Endothelial cell of hepatic sinusoid (primary cell): ENCODE measurements around the gene C20orf96.
"Not testable (repeated sequence)": the region's sequence is repeated elsewhere in the genome, so short reads cannot be mapped to it uniquely, and the experiment has no call there.

Experiments
- in situ Hi-C: cut with HindIII; loops from 2 replicates; pipeline ENCODE4 v1.10.0; 2017; ENCODE audit warnings: low sequenced_read_pairs

C20orf96 gene

GRCh38 chr20:286508-286907, 4.0 kb downstream of the C20orf96 start:
- in situ Hi-C loops: no loop called here

GRCh38 chr20:284172-284571, 6.4 kb downstream of the C20orf96 start:
- in situ Hi-C loops: no loop called here

DNA sequence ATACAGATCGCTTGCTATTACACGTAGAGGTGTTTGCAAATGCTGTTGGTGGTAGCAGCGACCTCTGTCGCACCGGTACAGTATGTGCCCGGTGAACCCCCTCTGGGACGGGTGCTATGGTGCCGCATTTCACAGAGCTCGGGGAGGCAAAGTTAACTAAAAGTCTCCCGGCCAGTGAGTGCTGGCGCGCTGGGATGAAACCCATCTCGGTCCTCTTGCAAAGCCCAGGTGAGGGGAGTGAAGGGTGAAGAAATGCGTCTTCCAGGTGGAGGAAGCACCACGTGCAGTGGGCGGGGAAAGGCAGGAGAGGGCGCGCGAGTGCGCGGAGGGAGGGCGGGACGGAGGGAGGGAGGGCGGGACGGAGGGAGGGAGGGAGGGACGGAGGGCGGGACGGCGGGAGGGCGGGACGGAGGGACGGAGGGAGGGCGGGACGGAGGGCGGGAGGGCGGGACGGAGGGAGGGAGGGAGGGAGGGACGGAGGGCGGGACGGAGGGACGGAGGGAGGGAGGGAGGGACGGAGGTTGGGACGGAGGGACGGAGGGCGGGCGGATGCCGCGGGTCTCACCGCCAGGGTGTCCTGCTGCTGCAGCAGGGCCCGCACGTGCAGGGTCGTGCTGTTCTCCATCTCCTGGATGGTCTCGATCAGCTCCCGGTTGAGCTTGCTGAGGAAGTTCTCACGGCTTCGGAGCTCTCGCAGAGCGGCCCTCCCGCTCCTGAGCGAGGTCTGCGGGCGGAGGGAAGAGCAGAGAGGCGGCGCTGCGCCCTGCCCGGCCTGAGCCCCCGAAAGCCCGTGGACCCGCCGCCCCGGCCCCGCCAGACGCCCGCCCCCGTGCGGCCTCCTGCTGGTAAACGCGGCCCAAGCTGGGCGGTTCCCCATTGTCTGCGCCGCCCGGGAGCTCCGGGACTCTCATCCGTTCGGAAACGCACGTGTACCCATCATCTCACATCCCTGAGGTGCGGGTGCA, 11.7 kb downstream of the C20orf96 start:
- in situ Hi-C loops: no loop called here

- in situ Hi-C loops: no loop called here
Measured at GRCh38 chr20:278181-278580, 12.4 kb downstream of the C20orf96 start.

GRCh38 chr20:277496-277781, 13.1 kb downstream of the C20orf96 start:
- in situ Hi-C loops: no loop called here

DNA sequence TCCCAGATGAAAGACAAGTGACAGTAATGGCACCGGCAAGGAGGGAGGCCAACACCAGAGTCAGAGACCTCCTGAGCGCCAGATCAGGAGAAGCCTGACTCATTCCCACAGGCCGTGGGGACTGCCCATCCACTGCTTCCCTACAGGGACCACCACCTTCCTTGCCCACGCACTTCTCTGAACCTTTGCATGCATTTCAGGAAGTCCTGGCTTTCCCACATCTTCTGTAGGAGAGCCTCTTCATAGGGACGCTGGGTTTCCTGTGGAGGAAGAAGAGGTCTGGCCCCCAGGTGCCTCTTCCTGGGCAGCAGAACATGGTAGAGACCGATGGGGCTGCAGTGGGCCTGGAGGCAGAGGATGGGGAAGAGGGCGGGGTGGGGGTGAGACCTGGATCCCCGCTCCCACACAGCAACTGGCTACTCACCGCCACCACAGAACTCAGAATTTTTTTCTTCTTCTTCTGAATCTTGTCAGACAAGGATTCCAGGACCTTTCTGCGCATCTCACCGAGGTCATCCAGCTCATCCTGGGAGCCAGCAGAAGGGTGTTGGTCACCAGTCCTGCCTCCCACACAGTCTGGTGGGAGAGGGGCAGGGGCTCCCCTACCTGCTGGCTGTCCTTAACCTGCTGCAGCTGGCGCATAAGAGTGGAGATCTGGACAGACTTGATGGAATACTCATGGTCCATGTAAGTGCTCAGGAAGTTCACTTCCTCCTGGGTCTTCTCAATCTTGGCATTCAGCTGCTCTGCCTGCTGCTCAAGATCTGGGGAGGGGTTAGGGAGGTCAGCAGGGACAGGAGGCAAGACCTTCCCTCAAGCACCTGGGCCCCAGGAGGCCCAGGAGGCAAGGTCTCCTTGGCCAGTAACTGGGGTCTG, 13.7 kb downstream of the C20orf96 start:
- in situ Hi-C loops: no loop called here

DNA sequence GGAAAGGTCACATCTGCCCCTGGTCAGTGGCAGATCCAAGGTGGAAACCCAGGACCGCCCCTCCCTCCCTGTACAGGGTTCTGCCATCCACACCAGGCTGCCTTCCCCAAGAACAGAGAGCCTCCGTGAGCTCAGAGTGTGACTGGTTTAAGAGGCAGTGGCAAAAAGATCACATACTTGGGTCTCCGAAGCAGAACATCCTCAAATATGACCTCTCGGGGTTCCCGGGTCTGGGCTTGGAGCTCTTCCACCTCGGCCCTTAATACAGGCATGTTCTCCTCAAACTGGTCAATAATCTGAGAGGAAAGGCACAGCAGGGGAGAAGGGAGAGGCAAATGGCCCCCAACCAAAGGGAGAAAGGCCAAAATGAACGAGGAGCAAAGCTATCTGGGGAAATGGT, 14.8 kb downstream of the C20orf96 start:
- in situ Hi-C loops: no loop called here

DNA sequence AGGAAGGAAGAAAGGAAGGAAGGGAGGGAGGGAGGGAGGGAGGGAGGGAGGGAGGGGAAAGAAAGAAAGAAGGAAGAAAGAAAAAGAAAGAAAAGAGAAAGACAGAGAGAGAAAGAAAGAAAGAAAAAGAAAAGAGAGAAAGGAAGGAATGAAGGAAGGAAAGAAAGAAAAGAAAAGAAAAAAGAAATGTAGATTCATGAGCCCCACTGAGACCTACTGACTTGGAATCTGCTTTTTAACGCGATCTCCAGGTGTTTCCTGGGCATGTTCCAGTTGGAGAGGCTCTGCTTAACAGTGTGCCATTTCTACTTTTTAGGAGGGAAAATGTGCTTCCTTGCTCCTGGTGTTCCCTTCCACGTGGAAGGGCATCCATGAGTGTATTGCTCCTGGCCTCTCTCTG, 16.7 kb downstream of the C20orf96 start:
- in situ Hi-C loops: no loop called here

- in situ Hi-C loops: no loop called here
Measured at GRCh38 chr20:272718-273117, 17.8 kb downstream of the C20orf96 start.

GRCh38 chr20:271528-271927, 19.0 kb downstream of the C20orf96 start:
- in situ Hi-C loops: no loop called here

DNA sequence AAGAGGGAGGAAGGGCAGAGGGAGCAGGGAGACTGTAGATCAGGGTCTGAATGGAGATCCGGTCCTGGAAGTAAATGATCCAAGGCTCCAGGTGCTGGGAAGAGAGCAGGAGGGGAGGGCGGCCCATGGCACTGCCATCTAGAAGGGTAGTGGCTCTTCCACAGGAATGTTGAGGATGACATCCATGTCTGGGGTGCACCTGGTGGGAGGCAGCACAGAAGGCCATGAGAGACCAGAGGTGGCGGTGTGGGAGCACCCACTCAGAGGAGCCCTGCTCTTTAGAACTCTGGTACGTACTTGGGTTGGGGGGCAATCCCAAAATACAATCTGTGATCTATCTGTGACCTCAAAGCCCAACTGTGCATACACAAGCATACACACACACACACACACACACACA, 19.5 kb downstream of the C20orf96 start:
- in situ Hi-C loops: no loop called here

DNA sequence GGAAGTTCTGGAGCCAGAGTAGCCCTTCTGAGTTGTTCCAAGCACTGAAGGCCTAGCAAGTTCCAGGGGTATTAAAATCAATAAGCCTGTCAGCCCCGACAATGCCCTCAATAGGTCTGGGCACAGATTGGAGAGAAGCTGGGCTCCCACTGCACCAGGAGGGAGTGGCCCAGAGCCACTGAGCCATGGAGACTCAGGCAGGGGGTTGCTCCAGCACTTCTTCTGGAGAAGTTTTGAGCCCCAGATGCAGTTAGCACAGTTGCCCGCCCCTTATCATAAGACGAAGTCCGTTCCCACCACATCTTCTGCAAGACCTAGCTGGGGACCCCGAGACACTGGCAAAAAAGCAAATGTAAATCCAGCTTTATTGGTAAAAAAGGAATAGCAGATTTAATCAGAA, 20.0 kb downstream of the C20orf96 start:
- in situ Hi-C loops: no loop called here

GRCh38 chr20:266596-267562, 23.7 kb downstream of the C20orf96 start:
- in situ Hi-C loops: loop anchor here (10.0 kb wide), 1 partner anchor 378 kb away; no protein-coding TSS in a partner anchor

DNA sequence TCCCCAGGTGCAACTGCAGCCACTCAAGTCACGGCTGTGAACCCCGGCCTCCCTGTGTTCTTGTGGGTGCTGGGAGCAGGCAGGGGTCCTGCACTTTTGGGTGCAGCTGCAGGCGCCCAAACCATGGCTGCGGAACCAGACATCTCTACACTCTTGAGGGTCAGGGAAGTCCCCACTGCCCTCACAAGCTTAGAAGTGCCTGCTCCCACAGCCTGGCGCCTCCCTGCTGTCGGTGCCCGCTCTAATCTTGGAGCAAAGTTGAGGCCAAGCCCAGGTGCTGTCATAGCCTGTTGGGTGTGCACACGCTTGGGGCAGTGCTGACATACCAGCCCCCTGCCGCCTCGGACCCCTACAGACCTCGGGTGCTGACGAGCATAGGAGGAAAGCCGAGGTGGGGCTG, 26.8 kb downstream of the C20orf96 start:
- in situ Hi-C loops: loop anchor here (5.0 to 10.0 kb wide), 2 partner anchors 69 to 381 kb away; no protein-coding TSS in a partner anchor

GRCh38 chr20:259981-260380, 30.6 kb downstream of the C20orf96 start:
- in situ Hi-C loops: loop anchor here (5.0 to 10.0 kb wide), 2 partner anchors 72 to 385 kb away; no protein-coding TSS in a partner anchor

DNA sequence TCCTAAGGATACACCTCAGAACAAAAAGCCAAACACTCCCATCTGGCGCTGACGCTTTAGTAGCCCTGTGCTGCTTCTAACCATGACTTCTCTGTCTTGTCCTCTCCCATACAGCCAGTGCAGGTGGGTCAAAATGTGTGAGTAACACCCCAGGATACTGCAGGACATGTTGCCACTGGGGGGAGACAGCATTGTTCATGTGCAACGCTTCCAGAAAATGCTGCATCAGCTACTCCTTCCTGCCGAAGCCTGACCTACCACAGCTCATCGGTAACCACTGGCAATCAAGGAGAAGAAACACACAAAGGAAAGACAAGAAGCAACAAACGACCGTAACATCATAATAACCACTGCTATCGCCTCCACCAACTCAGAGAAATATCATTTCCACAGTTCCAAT, 31.6 kb downstream of the C20orf96 start:
- in situ Hi-C loops: no loop called here

GRCh38 chr20:258269-258858, 32.2 kb downstream of the C20orf96 start:
- in situ Hi-C loops: no loop called here

- in situ Hi-C loops: no loop called here
Measured at GRCh38 chr20:257419-257818, 33.1 kb downstream of the C20orf96 start, which contains the start of gene DEFB132. Gene DEFB132 (plus strand): TSS chr20:257724. CDS start chr20:257779, 55 bp downstream.

- in situ Hi-C loops: not testable (repeated sequence)
Measured at GRCh38 chr20:253447-253846, 37.1 kb downstream of the C20orf96 start.

DNA sequence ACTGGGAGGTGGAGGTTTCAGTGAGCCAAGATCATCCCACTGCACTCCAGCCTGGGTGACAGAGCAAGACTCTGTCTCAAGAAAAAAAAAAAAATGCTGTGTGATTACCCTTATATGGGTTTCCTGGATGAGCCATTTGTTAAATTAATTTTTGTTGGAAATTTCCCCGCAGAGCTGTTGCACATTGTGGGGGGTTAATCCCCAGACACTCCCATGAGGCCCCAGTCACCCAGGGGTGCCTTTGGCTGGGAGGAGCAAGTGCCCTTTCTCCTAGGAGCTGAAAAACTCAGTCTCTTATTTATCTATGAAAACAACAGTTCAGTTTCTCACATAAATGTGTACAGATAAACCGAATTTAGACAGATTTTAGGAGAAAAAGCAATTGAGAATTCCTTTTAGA, 37.7 kb downstream of the C20orf96 start:
- in situ Hi-C loops: no loop called here
